Measurements from ENCODE around the gene EPHB6.

Gene EPHB6

GRCh38 chr7:142879060-142879459 lies 24.2 kb downstream of the EPHB6 start:
- DNase-seq (ENCODE audit: low spot score) = no peak

GRCh38 chr7:142880876-142881505 lies 26.1 kb downstream of the EPHB6 start:
- no peak for DNase-seq (ENCODE audit: low spot score)

- no peak for DNase-seq (ENCODE audit: low spot score)
These were observed 26.9 kb downstream of the EPHB6 start for GRCh38 chr7:142881586-142882337.

- DNase-seq (ENCODE audit: low spot score) = no peak
These were observed 27.4 kb downstream of the EPHB6 start for GRCh38 chr7:142882338-142882678.

- DNase-seq (ENCODE audit: low spot score) = no peak
These were observed 28.3 kb downstream of the EPHB6 start for GRCh38 chr7:142883145-142883544.

- DNase-seq (ENCODE audit: low spot score) = no peak
These were observed 28.9 kb downstream of the EPHB6 start for GRCh38 chr7:142883571-142884285.

GRCh38 chr7:142884286-142884640 lies 29.4 kb downstream of the EPHB6 start:
- no peak for DNase-seq (ENCODE audit: low spot score)

- DNase-seq (ENCODE audit: low spot score) = no peak
These were observed 30.7 kb downstream of the EPHB6 start, which contains the start of gene TRPV6 for GRCh38 chr7:142885311-142886230. Gene TRPV6, minus strand, starts transcription at chr7:142885745.

GRCh38 chr7:142886866-142887265 lies 32.0 kb downstream of the EPHB6 start:
- DNase-seq (ENCODE audit: low spot score) = no peak

- DNase-seq (ENCODE audit: low spot score) = no peak
These were observed 32.6 kb downstream of the EPHB6 start for GRCh38 chr7:142887282-142888015.

- DNase-seq (ENCODE audit: low spot score) = no peak
These were observed 34.9 kb downstream of the EPHB6 start for GRCh38 chr7:142889816-142890215.

GRCh38 chr7:142890874-142891485 lies 36.1 kb downstream of the EPHB6 start:
- no peak for DNase-seq (ENCODE audit: low spot score)

GRCh38 chr7:142891490-142892082 lies 36.7 kb downstream of the EPHB6 start:
- DNase-seq (ENCODE audit: low spot score) = no peak

- no peak for DNase-seq (ENCODE audit: low spot score)
These were observed 38.1 kb downstream of the EPHB6 start for GRCh38 chr7:142892951-142893350.

- no peak for DNase-seq (ENCODE audit: low spot score)
These were observed 39.5 kb downstream of the EPHB6 start for GRCh38 chr7:142894112-142894984.

GRCh38 chr7:142894985-142895593 lies 40.2 kb downstream of the EPHB6 start:
- no peak for DNase-seq (ENCODE audit: low spot score)

GRCh38 chr7:142896151-142896550 lies 41.3 kb downstream of the EPHB6 start:
- no peak for DNase-seq (ENCODE audit: low spot score)

- DNase-seq (ENCODE audit: low spot score) = no peak
These were observed 42.0 kb downstream of the EPHB6 start for GRCh38 chr7:142896741-142897379.
